Activated CD8-positive, alpha-beta T cell treated with anti-CD3 and anti-CD28 coated beads for 36 hours (primary cell): Measurements from ENCODE around the gene LRP1. TPM values are rescaled to one million over a fixed set of nuclear protein-coding genes. Genes with fewer than 3 reads are reported as not detected.
A peak's percentile ranks its signal among the peaks of the same experiment; 100 is the strongest.

Experiments used
- ATAC-seq: fragments of 200-7000 bp; cut with Tn5 transposase; one replicate; pipeline ENCODE4 v1.10.0; 2021; ENCODE audit warnings: mild to moderate bottlenecking, moderate library complexity
- CTCF ChIA-PET: fragments of 350-600 bp; sonication (Branson Sonifier 250); formaldehyde crosslinking; loops from one replicate; lab custom pipeline; 2021; ENCODE audit warnings: antibody characterized with exemption; lab: Charles Lee
- POLR2A ChIA-PET: fragments of 350-600 bp; sonication (Branson Sonifier 250); formaldehyde crosslinking; loops from one replicate; lab custom pipeline; 2021; ENCODE audit warnings: antibody characterized with exemption; lab: Charles Lee
- DNase-seq: peaks from one replicate; pipeline ENCODE4 v3.0.0-alpha.2; 2020
- H3K27ac Mint-ChIP-seq: one replicate; pipeline ENCODE4 v1.8.0; 2021; ENCODE audit warnings: mild to moderate bottlenecking, mixed read lengths
- H3K27me3 Mint-ChIP-seq: one replicate; pipeline ENCODE4 v1.8.0; 2021; ENCODE audit warnings: mixed read lengths
- H3K36me3 Mint-ChIP-seq: one replicate; pipeline ENCODE4 v1.8.0; 2021; ENCODE audit warnings: low read depth, mixed read lengths
- H3K4me1 Mint-ChIP-seq: one replicate; pipeline ENCODE4 v1.8.0; 2021; ENCODE audit warnings: low read depth, mixed read lengths
- H3K4me3 Mint-ChIP-seq: one replicate; pipeline ENCODE4 v1.8.0; 2021; ENCODE audit warnings: mild to moderate bottlenecking, moderate library complexity, mixed read lengths
- H3K9me3 Mint-ChIP-seq: one replicate; pipeline ENCODE4 v1.8.0; 2021; ENCODE audit warnings: mixed read lengths
- intact Hi-C: fragments of 100-400 bp; cut with micrococcal nuclease; formaldehyde crosslinking; loops from one replicate; pipeline ENCODE4 v1.10.0; 2022
- total RNA-seq, 2 experiments: library from RNA; stranded (reverse); gene quantifications; one replicate each; pipeline ENCODE4 v1.2.3, GENCODE V29; 2021
- TF ChIP-seq, protein P1 (sequence below): fragments of 200-600 bp; IDR thresholded peaks from one replicate; pipeline ENCODE4 v1.8.0; 2022; ENCODE audit warnings: antibody characterized with exemption, mild to moderate bottlenecking

Gene LRP1
- total RNA-seq, 2 experiments from 2014 or later: 1.5 to 1.9 TPM

GRCh38 chr12:57176139-57176477, 47.8 kb downstream of the LRP1 start:
- Mint-ChIP-seq H3K27ac (no peak overlapping the region), H3K4me1 (no peaks in the 10 kb centered on the region), H3K27me3 (no peaks in the 10 kb centered on the region), H3K4me3 (no peak overlapping the region), H3K36me3 (no peaks in the 10 kb centered on the region), H3K9me3 (no peaks in the 10 kb centered on the region)
- intact Hi-C loops: no loop called here
- DNase-seq: no peak
- TF ChIP-seq, protein P1, sequence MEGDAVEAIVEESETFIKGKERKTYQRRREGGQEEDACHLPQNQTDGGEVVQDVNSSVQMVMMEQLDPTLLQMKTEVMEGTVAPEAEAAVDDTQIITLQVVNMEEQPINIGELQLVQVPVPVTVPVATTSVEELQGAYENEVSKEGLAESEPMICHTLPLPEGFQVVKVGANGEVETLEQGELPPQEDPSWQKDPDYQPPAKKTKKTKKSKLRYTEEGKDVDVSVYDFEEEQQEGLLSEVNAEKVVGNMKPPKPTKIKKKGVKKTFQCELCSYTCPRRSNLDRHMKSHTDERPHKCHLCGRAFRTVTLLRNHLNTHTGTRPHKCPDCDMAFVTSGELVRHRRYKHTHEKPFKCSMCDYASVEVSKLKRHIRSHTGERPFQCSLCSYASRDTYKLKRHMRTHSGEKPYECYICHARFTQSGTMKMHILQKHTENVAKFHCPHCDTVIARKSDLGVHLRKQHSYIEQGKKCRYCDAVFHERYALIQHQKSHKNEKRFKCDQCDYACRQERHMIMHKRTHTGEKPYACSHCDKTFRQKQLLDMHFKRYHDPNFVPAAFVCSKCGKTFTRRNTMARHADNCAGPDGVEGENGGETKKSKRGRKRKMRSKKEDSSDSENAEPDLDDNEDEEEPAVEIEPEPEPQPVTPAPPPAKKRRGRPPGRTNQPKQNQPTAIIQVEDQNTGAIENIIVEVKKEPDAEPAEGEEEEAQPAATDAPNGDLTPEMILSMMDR: peak; percentile 0
- CTCF ChIA-PET: interaction anchor here (0.7 to 9.4 kb wide), 20 partner anchors 9 to 336 kb away, joined by 3 to 153 read pairs (median 4); partner anchors contain the start of genes LRP1 and STAT6
- no peak for ATAC-seq
- POLR2A ChIA-PET: interaction anchor here (0.8 kb wide), 1 partner anchor 10 kb away, joined by 3 read pairs; no protein-coding TSS in a partner anchor

- ATAC-seq: no peak
- Mint-ChIP-seq H3K9me3 (no peaks in the 10 kb centered on the region), H3K27me3 (no peaks in the 10 kb centered on the region), H3K36me3 (no peaks in the 10 kb centered on the region), H3K4me1 (no peaks in the 10 kb centered on the region), H3K4me3 (no peak overlapping the region), H3K27ac (no peak overlapping the region)
- POLR2A ChIA-PET: no interaction called here
- intact Hi-C loops: no loop called here
- no peak for DNase-seq
- TF ChIP-seq, protein P1: no peak
- CTCF ChIA-PET: interaction anchor here (0.9 to 9.4 kb wide), 8 partner anchors 9 to 136 kb away, joined by 3 to 153 read pairs (median 6); partner anchors contain the start of genes LRP1 and STAT6
Observed at GRCh38 chr12:57176846-57177245, 48.6 kb downstream of the LRP1 start.

DNA sequence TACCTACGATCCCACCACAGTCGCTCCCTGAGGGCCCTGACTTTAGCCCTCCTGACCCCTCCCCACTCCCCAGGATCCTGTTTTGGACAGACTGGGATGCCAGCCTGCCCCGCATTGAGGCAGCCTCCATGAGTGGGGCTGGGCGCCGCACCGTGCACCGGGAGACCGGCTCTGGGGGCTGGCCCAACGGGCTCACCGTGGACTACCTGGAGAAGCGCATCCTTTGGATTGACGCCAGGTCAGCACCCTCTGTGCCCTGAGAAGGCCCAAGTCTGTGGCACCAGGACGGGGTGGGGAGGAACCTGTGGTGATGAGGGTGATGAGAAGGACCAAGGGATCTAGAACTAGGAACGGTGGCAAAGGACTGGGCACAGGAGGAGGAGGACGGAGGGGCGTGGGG, 49.1 kb downstream of the LRP1 start:
- ChIA-PET CTCF (interaction anchor here (1.1 to 9.4 kb wide), 3 partner anchors 8 to 53 kb away, joined by 3 to 153 read pairs (median 116); partner anchors contain the start of gene LRP1), POLR2A (no interaction called here)
- TF ChIP-seq, protein P1: no peak
- H3K4me1 Mint-ChIP-seq: no peaks in the 10 kb centered on the region
- ATAC-seq: no peak
- H3K27me3 Mint-ChIP-seq: no peaks in the 10 kb centered on the region
- no peaks in the 10 kb centered on the region for H3K36me3 Mint-ChIP-seq
- no peak overlapping the region for H3K4me3 Mint-ChIP-seq
- DNase-seq: no peak
- intact Hi-C loops: no loop called here
- no peaks in the 10 kb centered on the region for H3K9me3 Mint-ChIP-seq
- no peak overlapping the region for H3K27ac Mint-ChIP-seq

GRCh38 chr12:57178213-57178612, 49.9 kb downstream of the LRP1 start:
- no peaks in the 10 kb centered on the region for H3K27me3 Mint-ChIP-seq
- H3K9me3 Mint-ChIP-seq: no peaks in the 10 kb centered on the region
- H3K27ac Mint-ChIP-seq: no peak overlapping the region
- H3K4me1 Mint-ChIP-seq: no peaks in the 10 kb centered on the region
- no peaks in the 10 kb centered on the region for H3K36me3 Mint-ChIP-seq
- POLR2A ChIA-PET: no interaction called here
- TF ChIP-seq, protein P1: no peak
- DNase-seq (no peak), ATAC-seq (no peak)
- intact Hi-C loops: no loop called here
- no peak overlapping the region for H3K4me3 Mint-ChIP-seq
- CTCF ChIA-PET: interaction anchor here (1.1 kb wide), 1 partner anchor 54 kb away, joined by 3 read pairs; no protein-coding TSS in a partner anchor

GRCh38 chr12:57179331-57180086, 51.2 kb downstream of the LRP1 start:
- H3K4me1 Mint-ChIP-seq: no peaks in the 10 kb centered on the region
- intact Hi-C loops: loop anchor here (5.0 kb wide), 1 partner anchor 57 kb away; no protein-coding TSS in a partner anchor
- no peak overlapping the region for H3K4me3 Mint-ChIP-seq
- ATAC-seq (no peak), DNase-seq (no peak)
- no peak overlapping the region for H3K27ac Mint-ChIP-seq
- TF ChIP-seq, protein P1: no peak
- H3K36me3 Mint-ChIP-seq: no peaks in the 10 kb centered on the region
- no peaks in the 10 kb centered on the region for H3K27me3 Mint-ChIP-seq
- POLR2A ChIA-PET: interaction anchor here (1.4 kb wide), 1 partner anchor 62 kb away, joined by 3 read pairs; no protein-coding TSS in a partner anchor
- H3K9me3 Mint-ChIP-seq: no peaks in the 10 kb centered on the region
- CTCF ChIA-PET: interaction anchor here (0.6 to 12.3 kb wide), 3 partner anchors 7 to 1122 kb away, joined by 3 to 143 read pairs (median 116); partner anchors contain the start of gene LRP1
